Measurements from ENCODE around the gene PKP1. TPM values are rescaled to one million over a fixed set of nuclear protein-coding genes. Genes with fewer than 3 reads are reported as not detected.

The PKP1 gene
- total and polyA plus RNA-seq, 2 of the 4 experiments (the other 2 are of a cell fraction), result 0.18 to 0.36 TPM

DNA sequence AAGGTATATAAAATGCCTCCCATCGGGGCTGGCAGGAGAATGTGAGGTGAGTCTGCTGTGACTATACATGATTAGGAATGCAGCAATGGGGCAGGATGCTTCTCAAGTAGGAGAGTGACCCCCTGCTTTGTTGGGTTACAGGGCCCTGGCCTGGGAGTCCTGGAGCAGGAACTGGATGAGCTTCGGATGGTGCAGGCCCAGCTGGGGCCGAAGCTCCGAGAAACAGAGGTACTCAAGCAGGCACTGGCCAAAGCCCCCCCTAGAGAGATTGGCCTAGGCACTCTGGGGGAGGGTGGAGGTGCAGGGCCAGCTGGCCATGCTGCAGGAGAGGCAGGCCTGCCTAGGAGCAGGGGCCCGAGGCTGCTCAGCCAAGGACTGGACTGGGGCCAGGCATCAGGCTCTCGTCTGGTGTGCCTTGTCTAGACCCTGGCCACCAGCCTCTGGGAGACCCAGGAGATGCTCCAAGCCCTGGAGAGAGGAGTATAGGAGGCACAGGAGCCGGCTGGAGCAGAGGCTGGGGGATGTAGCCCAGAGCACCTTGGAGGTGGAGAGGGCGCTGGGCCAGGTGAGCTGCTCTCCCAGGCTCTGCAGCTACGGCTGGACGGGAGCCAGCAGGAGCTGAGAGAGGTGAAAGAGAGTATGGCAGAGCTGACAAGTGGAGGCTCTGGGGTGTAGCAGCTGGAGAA, 32.8 kb upstream of the PKP1 start:
- no peak overlapping the region for H3K56ac ChIP-seq (ENCODE audit: extremely low read depth, insufficient read depth, low read length)
- H3K9me1 ChIP-seq (ENCODE audit: insufficient read depth, low read length), result no peaks in the 10 kb centered on the region
- no peak overlapping the region for H2AK5ac ChIP-seq (ENCODE audit: low read depth, low read length)
- no peak overlapping the region for H3K18ac ChIP-seq (ENCODE audit: low read depth, low read length)
- no peaks in the 10 kb centered on the region for H3K79me1 ChIP-seq (ENCODE audit: low read depth in 1 of 2, low read length in 2 of 2)
- 42% methylated on average over 6 of the region's 10 CpGs; no CpG with 5 or more reads in 1 of the 2 experiments for WGBS, 2 experiments (ENCODE audit: extremely low coverage in 2 of 2, insufficient read length in 1 of 2)
- H4K5ac ChIP-seq (ENCODE audit: low read depth, low read length), result no peak overlapping the region
- no peak overlapping the region for H3K14ac ChIP-seq (replicated peaks; ENCODE audit: low read depth, low read length)
- BruUV-seq (replicated peaks), result no TSS peak
- no peak overlapping the region for H2AK9ac ChIP-seq (replicated peaks; ENCODE audit: low read depth, low read length, poor library complexity)
- DNase-seq (no peak), ATAC-seq (ENCODE audit: low read depth) (no peak)
- no peak for TF ChIP-seq MXI1 (IDR thresholded peaks at IDR 0.05; ENCODE audit: borderline replicate concordance, low read depth, low read length)
- no peak overlapping the region for H3K4me3 ChIP-seq (ENCODE audit: insufficient read depth, low read depth, low read length)
- no peaks in the 10 kb centered on the region for H3K36me3 ChIP-seq (ENCODE audit: control insufficient read depth, insufficient read depth, low read length)
- H4K20me1 ChIP-seq (ENCODE audit: insufficient read depth, low read length), result no peaks in the 10 kb centered on the region
- no peak overlapping the region for H3K4me2 ChIP-seq (ENCODE audit: low read depth, low read length)
- in situ Hi-C loops (cut with MboI; ENCODE audit: low sequenced_read_pairs), result no loop called here
- dilution Hi-C loops (cut with HindIII; ENCODE audit: low sequenced_read_pairs, unreplicated experiment), result no loop called here
- H3K9ac ChIP-seq (ENCODE audit: low read depth, low read length), result no peak overlapping the region
- no peak overlapping the region for H2AFZ ChIP-seq (replicated peaks; ENCODE audit: low read length, poor library complexity)
- no peak overlapping the region for H2BK120ac ChIP-seq (ENCODE audit: low read depth, low read length)
- intact Hi-C loops (cut with micrococcal nuclease), result no loop called here
- H3K23ac ChIP-seq (ENCODE audit: low read depth, low read length), result no peak overlapping the region
- no peak overlapping the region for H4K91ac ChIP-seq (ENCODE audit: insufficient read depth, low read depth, low read length)
- H2BK20ac ChIP-seq (ENCODE audit: low read depth, low read length), result no peak overlapping the region
- H4K8ac ChIP-seq (ENCODE audit: low read depth in 2 of 2, low read length in 2 of 2), result no peak overlapping the region
- no peaks in the 10 kb centered on the region for H3K4me1 ChIP-seq (ENCODE audit: control insufficient read depth, insufficient read depth, low read length)
- no peak overlapping the region for H2BK5ac ChIP-seq (ENCODE audit: low read depth, low read length, poor library complexity, severe bottlenecking)
- H3K27me3 ChIP-seq (ENCODE audit: control insufficient read depth, insufficient read depth, low read length), result peaks cover 38% of the 10 kb centered on the region
- no peak overlapping the region for H3K27ac ChIP-seq (ENCODE audit: insufficient read depth, low read length)
- H2BK15ac ChIP-seq (ENCODE audit: low read depth, low read length), result no peak overlapping the region
- ChIA-PET CTCF (interaction anchor here (0.6 kb wide), 1 partner anchor 96 kb away, joined by 3 read pairs; no protein-coding TSS in a partner anchor), POLR2A (ENCODE audit: unreplicated experiment) (no interaction called here)
- H3K9me3 ChIP-seq (ENCODE audit: control insufficient read depth, insufficient read depth, low read length), result no peaks in the 10 kb centered on the region
- no peak overlapping the region for H3K4ac ChIP-seq (ENCODE audit: low read depth, low read length)

Measured in IMR-90 (cell line).